NK-92 treated with Interleukin-12 subunit alpha and Interleukin-12 subunit beta, amount 100 ng/mL, for 24 hours (cell line): ENCODE data around the gene PON3.
"Not testable (repeated sequence)": the region's sequence is repeated elsewhere in the genome, so short reads cannot be mapped to it uniquely, and the experiment has no call there.

Experiments
- DNase-seq: peaks from one replicate; lab custom pipeline; 2025; lab: John Stamatoyannopoulos, UW

The PON3 gene

DNA sequence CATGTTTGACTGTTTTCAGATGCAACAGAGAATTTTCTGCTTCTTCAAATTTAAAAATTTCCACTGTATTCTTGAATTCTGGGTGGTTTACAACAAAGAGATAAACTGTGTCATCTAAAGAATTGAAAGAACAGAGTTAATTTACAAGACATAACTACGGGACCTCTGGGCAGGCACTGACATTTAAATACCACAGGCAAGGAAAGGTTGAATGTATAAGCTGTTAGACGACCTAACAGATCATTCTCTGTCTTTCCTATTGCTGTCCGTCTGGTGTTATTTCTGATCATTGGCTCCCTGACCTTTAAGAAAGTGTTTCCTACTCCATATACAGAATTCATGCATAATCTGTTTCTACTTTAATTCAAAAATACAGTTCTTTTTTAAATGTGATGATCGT lies 15.5 kb upstream of the PON3 start:
- DNase-seq, result no peak

DNA sequence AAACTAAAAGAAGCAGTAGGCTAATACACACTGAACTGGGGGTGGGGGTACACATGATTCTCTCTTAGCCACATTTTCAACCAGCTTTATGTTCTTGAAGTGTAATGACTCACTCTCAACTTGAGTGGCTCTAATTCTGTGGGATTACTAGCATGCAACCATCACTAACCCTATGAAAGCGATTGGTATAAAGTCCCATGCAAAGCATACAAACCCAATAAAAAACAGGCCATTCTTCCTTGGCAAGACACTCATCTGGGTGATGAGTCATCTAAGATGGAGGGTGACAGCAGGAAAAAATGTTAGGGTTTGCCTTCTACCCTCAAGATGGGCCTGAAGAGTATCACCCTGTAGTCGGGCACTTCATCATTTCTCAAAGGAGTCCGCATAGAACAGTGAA lies 14.9 kb upstream of the PON3 start:
- DNase-seq, result no peak

DNA sequence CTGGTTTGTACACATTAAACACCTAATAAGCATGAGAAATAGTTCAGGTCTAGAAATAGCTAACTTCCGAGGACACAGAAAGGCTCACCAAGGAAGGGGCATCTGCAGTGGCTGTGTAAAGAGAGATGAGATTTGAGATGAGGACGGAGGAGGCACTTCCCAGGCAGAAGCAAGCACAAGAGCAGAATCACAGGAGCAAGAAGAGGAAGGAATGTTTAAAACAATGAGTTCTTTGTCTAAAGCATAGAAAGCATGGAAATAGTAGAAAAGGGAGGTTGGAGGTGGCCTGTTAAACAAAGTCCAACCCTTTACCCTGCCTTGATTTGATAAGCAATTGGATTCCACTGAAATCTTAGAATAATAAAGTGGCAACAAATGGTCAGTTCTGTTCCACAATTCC lies 11.6 kb upstream of the PON3 start:
- DNase-seq, result no peak

DNA sequence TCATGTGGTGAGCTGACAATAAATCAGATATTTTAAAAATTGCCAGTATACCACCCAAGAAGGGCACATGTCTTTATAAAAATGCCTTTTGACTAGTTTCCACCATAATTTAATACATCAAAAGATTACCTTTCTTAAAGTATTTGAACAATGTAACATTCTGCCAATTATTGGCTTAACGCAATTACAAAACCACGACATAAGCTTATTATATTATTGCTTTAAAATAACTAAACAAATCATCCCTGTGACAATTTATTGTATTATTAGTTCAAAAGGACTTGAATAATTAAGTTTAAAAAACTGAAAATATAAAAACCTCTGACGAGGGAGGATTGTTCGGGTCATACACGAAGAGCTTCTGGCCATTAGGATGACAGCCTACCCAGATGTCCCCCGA lies 9.6 kb upstream of the PON3 start:
- DNase-seq, result no peak

DNA sequence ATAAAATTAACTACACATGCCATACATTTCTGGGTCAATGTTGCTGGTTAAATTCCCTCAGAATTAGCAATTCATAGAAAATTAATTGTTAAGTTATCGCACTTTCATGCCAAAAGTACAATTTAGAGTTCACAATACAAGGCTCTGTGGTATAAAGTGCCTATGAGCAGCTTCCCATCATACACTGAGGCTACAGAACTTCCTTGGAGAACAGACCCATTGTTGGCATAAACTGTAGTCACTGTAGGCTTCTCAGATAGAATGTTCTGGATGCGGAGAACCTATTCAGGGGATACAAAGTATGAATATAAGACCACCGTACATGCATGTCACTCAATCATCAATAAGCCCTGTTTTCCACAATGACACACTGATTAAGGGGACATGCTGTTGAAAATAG lies 9.0 kb upstream of the PON3 start:
- no peak for DNase-seq

DNA sequence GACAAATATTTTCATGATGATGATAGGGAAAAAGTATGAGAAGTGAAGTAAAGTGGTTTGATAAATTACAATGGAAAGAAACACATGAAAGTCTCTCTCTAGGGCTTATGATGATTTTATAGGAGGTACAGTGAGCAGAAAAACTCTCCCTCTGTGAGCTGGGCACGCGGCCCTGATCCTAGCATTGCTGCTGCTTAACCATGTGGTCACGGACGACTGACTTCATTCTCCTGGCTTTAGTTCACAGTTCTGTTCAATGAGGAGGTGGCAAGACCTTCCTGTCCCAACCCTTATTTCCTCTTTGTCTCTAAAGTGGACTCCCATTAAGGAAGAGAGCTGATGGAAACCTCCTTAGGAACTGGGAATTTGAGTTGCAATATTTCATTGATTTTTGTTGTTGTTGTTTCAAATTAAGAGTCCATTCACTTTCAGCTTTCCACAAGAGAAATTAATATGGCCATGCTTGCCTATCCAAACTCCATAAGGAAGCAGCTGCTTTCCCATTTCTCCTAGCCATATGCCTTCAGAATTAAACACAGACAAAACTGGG lies 8.2 kb upstream of the PON3 start:
- DNase-seq, result no peak

DNA sequence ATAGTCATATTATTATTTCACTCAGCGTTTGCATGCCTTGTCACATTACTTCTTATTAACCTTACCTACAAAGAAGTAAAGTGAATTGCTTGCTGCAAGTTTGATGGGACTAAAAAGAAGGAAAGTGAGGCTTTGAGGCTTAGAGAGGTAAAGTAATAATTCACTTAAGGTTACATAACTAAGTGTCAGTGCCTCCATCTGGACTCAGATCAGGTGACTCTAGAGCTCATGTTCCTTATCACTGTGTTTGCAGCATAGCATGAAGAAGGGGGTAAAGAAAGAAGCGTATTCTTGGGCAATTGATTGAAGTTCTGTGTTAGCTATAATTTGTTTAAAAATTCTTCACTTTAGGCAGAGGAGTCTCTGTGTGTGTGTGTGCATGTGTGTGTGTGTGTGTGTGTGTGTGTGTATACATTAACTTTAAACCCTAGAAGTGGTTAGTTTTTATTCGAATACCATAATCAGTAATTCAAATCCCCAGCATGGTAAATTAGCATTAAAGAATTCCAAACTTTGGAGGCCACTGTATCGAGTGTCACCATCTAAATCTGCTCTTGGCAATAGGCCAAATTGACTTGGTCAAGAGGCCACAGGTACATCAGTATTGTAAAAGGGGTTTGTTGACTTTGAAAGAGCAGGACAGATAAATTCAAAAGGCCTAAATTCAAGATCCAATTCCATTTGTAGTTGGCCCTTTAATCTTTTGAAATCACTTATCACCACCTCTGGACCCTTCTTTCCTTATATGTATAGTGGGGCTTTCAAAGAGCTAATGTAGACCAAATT lies 2.2 kb upstream of the PON3 start:
- no peak for DNase-seq

DNA sequence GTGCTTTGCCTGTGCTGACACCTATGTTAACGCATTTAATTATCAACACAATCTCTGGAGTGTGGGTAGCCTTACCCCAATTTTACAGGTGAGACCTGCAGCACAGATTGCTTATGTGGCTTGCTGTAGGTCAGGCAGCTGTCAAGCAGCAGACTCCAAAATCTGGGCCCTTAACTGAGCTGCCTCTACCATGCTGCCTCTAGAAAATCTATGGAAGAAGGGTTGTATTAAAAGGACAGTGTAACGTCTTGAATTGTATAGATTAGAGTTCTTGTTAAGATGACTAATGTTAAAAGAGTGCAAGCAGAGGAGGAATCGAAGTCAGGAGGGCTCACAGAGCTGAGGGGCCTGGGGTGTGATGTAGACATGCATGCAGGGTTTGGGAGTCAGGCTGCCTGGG lies 1.2 kb upstream of the PON3 start:
- no peak for DNase-seq

DNA sequence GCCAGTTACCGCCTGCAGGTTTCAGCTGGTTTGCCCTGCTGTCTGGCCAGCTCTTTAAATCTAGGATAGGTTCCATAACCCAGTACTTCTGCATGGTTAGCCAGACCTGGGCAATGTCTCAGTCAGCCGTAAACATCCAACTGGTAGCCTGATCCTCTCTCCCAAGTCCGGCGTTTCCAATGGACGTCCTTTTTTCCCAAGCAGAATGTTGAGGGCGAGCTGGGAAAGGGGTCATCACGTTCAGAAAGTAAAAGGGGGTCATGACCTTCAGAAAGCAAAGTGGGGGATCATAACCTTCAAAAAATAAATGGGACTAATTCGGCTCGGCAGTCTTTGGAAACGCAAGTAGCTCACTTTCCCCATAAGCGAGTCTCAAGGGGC lies 430 bp downstream of the PON3 start:
- DNase-seq, result no peak

DNA sequence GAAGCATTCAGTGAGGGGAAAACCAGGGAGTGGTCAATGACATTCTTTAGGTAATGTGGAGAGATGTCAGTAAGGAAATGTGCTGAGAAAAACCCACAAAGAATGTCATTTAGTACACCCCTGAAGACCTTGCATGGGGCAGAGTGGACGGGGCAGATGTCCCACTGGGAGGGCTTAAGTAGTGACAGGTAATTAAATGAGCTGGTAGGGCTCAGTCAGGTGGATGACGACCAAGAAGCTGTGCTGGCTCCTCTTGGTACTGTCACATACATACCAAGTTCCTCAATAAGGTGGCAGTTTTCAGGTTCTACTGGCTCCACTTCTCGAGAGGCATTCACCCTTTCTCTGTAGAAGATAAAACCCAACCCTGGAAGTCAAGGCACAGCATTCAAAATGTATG lies 1.8 kb downstream of the PON3 start:
- DNase-seq, result no peak

DNA sequence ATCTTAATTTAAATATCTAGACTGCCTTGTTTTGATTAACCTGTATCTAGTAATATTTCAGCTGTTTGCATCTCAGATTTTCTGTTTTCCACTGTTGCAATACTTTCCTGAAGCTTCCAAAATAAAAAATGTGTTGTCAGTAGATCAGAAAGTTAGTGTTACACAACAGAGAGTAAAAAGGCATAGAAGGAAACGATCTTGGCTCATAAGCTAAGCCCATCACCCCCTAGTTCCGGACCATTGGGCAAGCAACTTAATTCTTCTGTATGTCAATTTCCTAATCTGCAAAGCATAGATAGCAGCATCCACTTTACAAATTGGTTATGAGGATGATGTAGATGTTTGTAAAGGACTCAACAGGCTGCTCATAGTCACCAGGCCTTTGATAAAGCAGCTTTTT lies 4.4 kb downstream of the PON3 start:
- DNase-seq, result no peak

DNA sequence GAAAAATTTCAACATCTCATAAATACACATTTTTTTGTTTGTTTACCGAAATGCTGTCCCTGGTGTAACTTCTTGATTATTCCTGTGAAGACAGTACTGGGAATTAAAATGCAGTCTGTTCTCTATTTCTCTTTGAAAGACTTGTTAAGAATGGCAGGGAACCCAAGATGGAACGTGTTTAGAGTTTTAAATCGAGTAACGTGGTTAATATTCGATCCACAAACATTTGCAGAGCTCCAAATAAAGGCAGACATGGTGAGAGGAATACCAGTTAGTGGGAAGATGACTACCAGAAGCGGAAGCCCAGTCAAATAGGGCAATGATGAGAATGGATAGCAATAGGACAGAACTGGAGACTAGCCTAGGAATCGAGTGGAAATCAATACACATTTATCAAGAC lies 6.7 kb downstream of the PON3 start:
- DNase-seq, result no peak

DNA sequence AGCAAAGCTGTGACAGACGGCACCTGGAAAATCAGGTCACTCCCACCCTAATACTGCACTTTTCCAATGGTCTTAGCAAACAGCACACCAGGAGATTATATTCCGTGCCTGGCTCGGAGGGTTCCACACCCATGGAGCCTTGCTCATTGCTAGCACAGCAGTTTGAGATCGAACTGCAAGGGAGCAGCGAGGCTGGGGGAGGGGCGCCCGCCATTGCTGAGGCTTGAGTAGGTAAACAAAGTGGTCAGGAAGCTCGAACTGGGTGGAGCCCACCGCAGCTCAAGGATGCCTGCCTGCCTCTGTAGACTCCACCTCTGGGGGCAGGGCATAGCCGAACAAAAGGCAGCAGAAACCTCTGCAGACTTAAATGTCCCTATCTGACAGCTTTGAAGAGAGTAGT lies 16.7 kb downstream of the PON3 start:
- DNase-seq, result not testable (repeated sequence)

DNA sequence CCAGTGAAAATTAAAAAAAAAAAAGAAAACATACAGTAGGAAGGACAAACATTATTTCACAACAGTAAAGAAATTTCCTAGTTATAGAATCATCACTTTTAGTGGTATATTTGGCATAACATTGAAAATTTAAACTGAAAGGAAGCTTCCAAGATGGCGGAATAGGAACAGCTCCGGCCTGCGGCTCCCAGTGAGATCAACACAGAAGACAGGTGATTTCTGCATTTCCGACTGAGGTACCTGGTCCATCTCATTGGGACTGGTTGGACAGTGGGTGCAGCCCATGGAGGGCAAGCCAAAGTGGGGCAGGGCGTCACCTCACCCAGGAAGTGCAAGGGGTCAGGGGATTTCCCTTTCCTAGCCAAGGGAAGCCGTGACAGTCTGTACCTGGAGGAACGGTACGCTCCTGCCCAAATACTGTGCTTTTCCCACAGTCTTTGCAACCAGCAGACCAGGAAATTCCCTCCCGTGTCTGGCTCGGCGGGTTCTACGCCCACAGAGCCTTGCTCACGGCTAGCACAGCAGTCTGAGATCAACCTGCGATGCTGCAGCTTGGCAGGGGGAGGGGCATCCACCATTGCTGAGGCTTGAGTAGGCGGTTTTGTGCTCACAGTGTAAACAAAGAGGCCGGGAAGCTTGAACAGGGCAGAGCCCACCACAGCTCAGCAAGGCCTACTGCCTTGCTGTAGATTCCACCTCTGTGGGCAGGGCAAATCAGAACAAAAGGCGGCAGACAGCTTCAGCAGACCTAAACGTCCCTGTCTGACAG lies 19.4 kb downstream of the PON3 start:
- no peak for DNase-seq

DNA sequence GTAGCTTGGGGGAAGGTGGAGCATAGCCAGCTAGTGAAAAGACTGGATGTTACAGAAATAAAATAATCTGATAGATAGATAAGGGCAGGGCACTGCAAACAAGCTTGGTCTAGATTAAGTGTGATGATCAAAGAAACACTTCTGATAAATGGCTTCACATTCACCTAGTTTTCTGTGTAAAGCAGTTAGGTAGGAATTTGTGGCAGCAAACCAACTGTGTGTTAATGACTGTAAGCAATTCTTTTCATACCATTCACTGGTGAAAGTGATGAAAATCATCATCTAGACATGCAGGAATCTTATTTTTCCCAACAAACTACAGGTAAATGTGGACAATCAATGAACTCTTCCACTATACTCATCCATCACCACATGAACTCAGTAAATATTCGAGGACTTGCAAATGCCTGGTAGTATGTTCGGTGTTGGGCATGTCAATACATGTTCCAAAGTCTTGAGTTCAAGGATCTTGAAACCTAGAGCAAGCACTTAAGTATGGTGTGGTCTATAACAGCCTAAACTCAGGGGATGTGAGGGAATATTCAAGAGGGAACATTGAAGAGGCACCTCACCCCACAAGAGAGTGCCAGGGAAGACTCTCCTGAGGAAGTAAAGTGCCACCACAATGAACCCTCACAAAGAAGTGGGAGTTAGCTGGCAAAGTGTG lies 20.5 kb downstream of the PON3 start:
- no peak for DNase-seq

DNA sequence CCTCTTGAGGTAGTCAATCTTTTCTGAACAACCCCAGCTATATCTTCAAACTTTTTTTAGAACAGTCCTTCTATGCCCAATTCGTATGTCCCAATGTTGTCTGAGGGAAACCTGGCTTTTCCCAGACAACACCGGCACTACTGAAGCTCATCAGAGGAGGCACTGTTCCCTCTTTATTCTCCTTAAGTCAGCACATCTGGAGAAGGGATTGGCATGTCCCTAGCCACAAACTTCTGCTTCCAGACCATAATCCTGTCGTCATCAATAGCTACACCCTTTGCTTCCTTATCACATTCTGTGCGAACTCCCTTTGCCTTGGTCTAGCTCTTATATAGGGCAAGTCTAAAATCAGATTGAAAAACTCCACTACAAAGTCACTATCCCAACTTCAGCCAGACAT lies 22.9 kb downstream of the PON3 start:
- no peak for DNase-seq

DNA sequence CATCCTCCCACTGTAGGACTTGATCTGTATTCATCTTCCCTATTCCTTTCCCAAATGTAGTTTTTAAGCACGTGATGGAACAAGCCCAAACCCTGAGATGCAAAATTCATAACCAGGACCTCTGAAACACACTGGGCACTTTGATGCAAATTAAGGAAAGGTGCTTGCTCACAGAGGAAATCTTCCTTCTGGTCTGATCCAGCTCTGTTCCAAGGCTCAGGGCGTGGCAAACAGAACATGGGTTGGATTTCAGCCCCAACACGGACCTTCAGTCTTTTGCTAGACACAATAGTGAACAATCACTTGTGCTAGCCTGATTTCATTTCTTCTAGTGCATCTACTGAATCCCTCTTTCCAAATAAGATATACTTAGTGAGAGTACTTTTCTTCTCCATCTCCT lies 27.9 kb downstream of the PON3 start:
- DNase-seq, result no peak

DNA sequence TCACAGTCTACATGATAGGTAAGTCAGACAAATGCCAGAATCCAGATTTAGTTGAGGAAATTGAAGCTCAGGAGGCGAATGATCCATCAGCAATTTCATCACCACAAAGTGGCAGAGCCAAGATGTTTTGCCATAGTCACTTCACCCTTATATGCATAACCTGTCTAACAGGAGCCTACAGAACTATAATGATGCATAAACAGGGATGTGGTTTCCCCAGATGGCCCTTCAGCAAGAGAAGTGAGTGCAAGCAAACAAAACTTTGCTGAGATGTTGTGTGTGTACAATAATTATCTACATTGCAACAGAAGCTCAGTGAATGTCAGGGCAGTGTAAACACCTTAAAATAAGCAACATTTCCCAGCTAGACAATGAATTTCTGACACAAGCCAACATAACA lies 28.6 kb downstream of the PON3 start:
- no peak for DNase-seq

DNA sequence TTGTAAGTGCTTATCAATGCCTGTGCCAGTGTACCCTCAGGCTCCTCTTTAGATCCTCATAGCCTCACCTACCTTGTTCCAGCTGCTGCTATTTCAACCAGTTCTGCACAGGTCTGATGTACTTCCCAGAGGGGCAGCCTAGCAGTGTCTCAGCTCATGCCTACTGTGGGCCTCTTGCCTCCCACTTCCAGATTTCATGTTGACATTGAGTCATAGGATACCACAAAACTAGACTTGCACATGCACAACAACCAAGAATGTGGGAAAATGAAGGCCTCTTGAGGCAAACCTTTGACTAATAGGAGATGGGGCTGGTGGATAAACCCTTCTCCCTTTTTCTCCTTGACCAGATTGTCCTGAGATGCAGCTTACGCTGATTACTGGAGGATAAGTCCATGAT lies 31.0 kb downstream of the PON3 start:
- no peak for DNase-seq

DNA sequence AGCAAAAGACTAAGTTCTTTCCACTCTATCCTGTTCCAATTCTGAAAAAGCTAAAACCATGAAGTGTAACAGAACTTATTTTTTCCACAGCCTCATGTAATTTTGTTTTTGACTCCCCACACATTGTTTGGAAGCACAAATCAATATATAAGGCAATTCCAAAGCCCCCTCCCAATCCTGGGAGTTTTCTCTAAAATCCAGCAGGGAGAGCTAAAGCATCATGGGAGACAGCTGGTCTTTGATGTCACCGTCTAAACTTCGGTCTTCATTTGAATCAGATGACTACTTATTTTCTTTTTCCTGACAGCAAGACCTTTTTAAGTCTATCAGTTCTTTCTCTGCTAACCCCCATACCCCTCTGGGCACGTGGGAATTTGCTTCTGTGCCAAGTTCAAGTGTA lies 38.6 kb downstream of the PON3 start:
- no peak for DNase-seq

DNA sequence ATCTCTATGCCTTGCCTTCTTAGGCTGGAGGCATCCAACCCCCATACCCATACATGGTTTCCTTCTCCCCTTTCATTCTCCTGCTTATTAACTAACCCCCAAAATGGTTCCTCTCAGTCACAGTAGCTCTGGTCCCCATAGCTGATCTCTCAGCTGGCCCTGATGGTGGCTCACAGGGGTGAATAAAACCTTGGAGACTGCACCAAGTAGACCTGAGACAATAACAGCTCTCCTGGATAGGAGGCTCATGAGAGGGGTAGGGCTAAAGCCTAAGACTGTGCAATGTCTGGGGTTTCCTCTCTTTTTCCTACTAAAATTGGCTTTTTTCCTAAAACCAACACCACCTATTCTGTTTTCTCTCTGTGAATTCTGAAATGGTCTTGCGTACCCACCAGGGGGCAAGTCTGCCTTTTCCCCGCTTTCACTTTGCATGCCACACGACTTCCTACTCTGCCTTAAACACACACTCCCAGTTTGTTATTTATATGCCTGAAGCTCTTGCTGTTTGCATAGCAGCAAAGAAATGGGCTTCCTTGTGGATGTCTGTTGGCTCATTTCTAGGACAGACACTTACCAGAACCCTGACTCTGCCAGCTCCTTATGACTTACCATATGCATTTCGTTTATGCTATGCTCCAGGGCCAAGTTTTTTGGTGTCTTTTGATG lies 53.4 kb downstream of the PON3 start:
- no peak for DNase-seq

DNA sequence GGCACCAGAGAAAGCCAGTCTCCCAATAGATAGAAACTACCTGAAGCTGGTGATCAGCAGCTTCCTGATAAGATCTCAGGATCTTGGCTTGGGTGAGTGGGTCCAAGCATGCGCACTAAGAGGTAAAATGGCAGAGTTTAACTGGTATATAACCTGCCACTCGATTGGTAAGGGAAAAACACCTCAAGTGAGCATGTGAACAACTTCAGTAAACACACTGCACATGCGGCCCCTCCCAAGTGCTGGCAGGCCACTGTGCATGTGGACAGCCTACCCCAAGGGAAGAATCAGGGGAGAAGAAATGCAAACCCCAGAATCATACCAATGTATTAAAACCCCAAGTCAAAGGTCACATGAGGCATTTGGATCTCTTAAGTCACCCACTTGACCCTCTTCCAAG lies 54.1 kb downstream of the PON3 start:
- no peak for DNase-seq
